SU-DHL-6 (cell line): ENCODE results near the gene KRTAP1-4.

ENCODE experiments used
- CTCF ChIP-seq: fragments of 200-600 bp; sonication (generic); IDR thresholded peaks from one replicate; pipeline ENCODE4 v1.5.1; 2017; ENCODE audit warnings: antibody characterized with exemption, mild to moderate bottlenecking, low read length, moderate library complexity; ENCODE audit not compliant: insufficient read depth, poor library complexity, severe bottlenecking
- EZH2phosphoT487 ChIP-seq: fragments of 200-600 bp; sonication (generic), shearing (Covaris generic); conservative IDR thresholded peaks from 2 replicates; pipeline ENCODE4 v1.6.1; 2018; ENCODE audit warnings: mild to moderate bottlenecking, antibody characterized with exemption, low read length, moderate library complexity, mixed read lengths

GRCh38 chr17:40981115-40981514 lies 48.9 kb downstream of the KRTAP1-4 start:
- TF ChIP-seq CTCF (no peak), EZH2phosphoT487 (no peak)
